HEK293 (cell line): ENCODE data around the gene IFI6.

ENCODE experiments used
- CTCF ChIP-seq: fragments of 450-650 bp; formaldehyde crosslinking; IDR thresholded peaks from 2 replicates; pipeline ENCODE4 v1.5.1; 2016; ENCODE audit warnings: missing biosample characterization, missing genetic modification characterization
- SCRT2 ChIP-seq: fragments of 450-650 bp; formaldehyde crosslinking; IDR thresholded peaks from 2 replicates; pipeline ENCODE4 v1.5.1; 2016; ENCODE audit warnings: missing biosample characterization, missing genetic modification characterization
- SP2 ChIP-seq: fragments of 450-650 bp; formaldehyde crosslinking; IDR thresholded peaks from 2 replicates; pipeline ENCODE4 v1.5.1; 2016; ENCODE audit warnings: missing biosample characterization, missing genetic modification characterization
- ZBTB10 ChIP-seq: fragments of 450-650 bp; formaldehyde crosslinking; IDR thresholded peaks from 2 replicates; pipeline ENCODE4 v1.5.1; 2016; ENCODE audit warnings: missing biosample characterization, missing genetic modification characterization
- ZBTB26 ChIP-seq: fragments of 450-650 bp; formaldehyde crosslinking; optimal IDR thresholded peaks from 2 replicates; pipeline ENCODE3; 2016; ENCODE audit warnings: missing biosample characterization, mild to moderate bottlenecking, missing genetic modification characterization
- ZNF114 ChIP-seq: fragments of 450-650 bp; formaldehyde crosslinking; IDR thresholded peaks from 2 replicates; pipeline ENCODE4 v1.5.0; 2017; ENCODE audit warnings: missing biosample characterization, missing genetic modification characterization
- ZNF121 ChIP-seq: fragments of 450-650 bp; formaldehyde crosslinking; IDR thresholded peaks from 2 replicates; pipeline ENCODE4 v1.5.1; 2016; ENCODE audit warnings: missing biosample characterization, missing genetic modification characterization
- ZNF132 ChIP-seq: fragments of 450-650 bp; formaldehyde crosslinking; IDR thresholded peaks from 2 replicates; pipeline ENCODE4 v1.5.1; 2017; ENCODE audit warnings: missing biosample characterization, missing genetic modification characterization, borderline replicate concordance
- ZNF138 ChIP-seq: fragments of 450-650 bp; formaldehyde crosslinking; IDR thresholded peaks from 2 replicates; pipeline ENCODE4 v1.5.1; 2016; ENCODE audit warnings: missing biosample characterization, missing genetic modification characterization, borderline replicate concordance
- ZNF549 ChIP-seq: fragments of 450-650 bp; IDR thresholded peaks from 2 replicates; pipeline ENCODE4 v1.5.1; 2018; ENCODE audit warnings: missing biosample characterization, missing genetic modification characterization, mild to moderate bottlenecking, inconsistent platforms, moderate library complexity

- TF ChIP-seq CTCF: no peak
- no peak for TF ChIP-seq ZBTB26 (tag by site-specific recombination)
- no peak for TF ChIP-seq ZBTB10 (tag by site-specific recombination)
- no peak for TF ChIP-seq ZNF132 (tag by site-specific recombination)
- no peak for TF ChIP-seq ZNF114 (tag by site-specific recombination)
- no peak for TF ChIP-seq SP2
- TF ChIP-seq ZNF121 (tag by site-specific recombination): no peak
- no peak for TF ChIP-seq SCRT2 (tag by site-specific recombination)
- no peak for TF ChIP-seq ZNF549 (tag by site-specific recombination)
- no peak for TF ChIP-seq ZNF138 (tag by site-specific recombination)
Observed at GRCh38 chr1:27713869-27714513, 42.0 kb upstream of the IFI6 start.
